Measurements from ENCODE around the gene FAAP100.

FAAP100 gene

DNA sequence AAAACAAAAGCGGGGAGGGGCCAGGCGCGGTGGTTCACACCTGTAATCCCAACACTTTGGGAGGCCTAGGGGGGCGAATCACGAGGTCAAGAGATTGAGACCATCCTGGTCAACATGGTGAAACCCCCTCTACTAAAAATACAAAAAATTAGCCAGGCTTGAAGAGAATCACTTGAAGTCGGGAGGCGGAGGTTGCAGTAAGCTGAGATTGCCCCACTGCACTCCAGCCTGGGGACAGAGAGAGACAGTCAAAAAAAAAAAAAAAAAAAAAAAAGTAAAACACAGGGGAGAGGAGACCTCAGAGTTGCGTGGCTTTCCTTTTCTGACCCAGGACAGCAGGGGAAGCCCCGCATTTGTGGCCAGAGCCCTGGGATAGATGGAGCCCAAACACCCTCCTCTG, 59.4 kb downstream of the FAAP100 start:
- TF ChIP-seq, protein P1, sequence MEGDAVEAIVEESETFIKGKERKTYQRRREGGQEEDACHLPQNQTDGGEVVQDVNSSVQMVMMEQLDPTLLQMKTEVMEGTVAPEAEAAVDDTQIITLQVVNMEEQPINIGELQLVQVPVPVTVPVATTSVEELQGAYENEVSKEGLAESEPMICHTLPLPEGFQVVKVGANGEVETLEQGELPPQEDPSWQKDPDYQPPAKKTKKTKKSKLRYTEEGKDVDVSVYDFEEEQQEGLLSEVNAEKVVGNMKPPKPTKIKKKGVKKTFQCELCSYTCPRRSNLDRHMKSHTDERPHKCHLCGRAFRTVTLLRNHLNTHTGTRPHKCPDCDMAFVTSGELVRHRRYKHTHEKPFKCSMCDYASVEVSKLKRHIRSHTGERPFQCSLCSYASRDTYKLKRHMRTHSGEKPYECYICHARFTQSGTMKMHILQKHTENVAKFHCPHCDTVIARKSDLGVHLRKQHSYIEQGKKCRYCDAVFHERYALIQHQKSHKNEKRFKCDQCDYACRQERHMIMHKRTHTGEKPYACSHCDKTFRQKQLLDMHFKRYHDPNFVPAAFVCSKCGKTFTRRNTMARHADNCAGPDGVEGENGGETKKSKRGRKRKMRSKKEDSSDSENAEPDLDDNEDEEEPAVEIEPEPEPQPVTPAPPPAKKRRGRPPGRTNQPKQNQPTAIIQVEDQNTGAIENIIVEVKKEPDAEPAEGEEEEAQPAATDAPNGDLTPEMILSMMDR (IDR thresholded peaks at IDR 0.05; ENCODE audit: low read length, missing control alignments), result no peak
- no peak overlapping the region for H3K4me3 ChIP-seq (replicated peaks; ENCODE audit: low read depth, low read length)
- DNase-seq (ENCODE audit: low read depth), result no peak

DNA sequence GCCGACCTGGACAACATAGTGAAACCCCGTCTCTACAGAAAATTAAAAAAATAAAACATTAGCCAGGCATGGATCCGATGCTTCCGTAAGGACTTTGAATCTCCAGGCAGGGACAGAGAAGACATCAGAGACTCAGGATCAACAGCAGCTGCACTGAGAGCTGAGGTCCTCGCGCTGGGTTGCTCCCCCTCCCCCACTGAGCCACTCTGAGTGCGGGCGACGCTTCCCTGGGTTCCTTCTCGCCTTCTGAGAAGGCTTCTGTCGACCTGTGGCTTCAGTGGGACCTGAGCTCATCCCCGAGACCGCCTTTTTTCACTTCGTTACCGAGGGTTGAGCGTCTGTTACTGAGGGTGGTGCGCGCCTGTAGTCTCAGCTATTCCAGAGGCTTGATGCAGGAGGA, 60.0 kb downstream of the FAAP100 start:
- H3K4me3 ChIP-seq (replicated peaks; ENCODE audit: low read depth, low read length), result no peak overlapping the region
- no peak for DNase-seq (ENCODE audit: low read depth)
- TF ChIP-seq, protein P1 (IDR thresholded peaks at IDR 0.05; ENCODE audit: low read length, missing control alignments), result no peak

- DNase-seq (ENCODE audit: low read depth), result no peak
- TF ChIP-seq, protein P1 (IDR thresholded peaks at IDR 0.05; ENCODE audit: low read length, missing control alignments), result no peak
- no peak overlapping the region for H3K4me3 ChIP-seq (replicated peaks; ENCODE audit: low read depth, low read length)
Measured at GRCh38 chr17:81491761-81492160, 60.4 kb downstream of the FAAP100 start.

- DNase-seq (ENCODE audit: low read depth), result no peak
- no peak overlapping the region for H3K4me3 ChIP-seq (replicated peaks; ENCODE audit: low read depth, low read length)
- TF ChIP-seq, protein P1 (IDR thresholded peaks at IDR 0.05; ENCODE audit: low read length, missing control alignments), result no peak
Measured at GRCh38 chr17:81491181-81491581, 61.0 kb downstream of the FAAP100 start.

- TF ChIP-seq, protein P1 (IDR thresholded peaks at IDR 0.05; ENCODE audit: low read length, missing control alignments), result no peak
- no peak overlapping the region for H3K4me3 ChIP-seq (replicated peaks; ENCODE audit: low read depth, low read length)
Measured at GRCh38 chr17:81489998-81490992, 61.9 kb downstream of the FAAP100 start.

More at GRCh38 chr17:81489998-81490992, 61.9 kb downstream of the FAAP100 start:
- no peak for DNase-seq (ENCODE audit: low read depth)

Measured in fibroblast of pulmonary artery (primary cell).